Esophagus mucosa (tissue), 1 donor: ENCODE data around the gene CSRP2. TPM values are rescaled to one million over a fixed set of nuclear protein-coding genes. Genes with fewer than 3 reads are reported as not detected.
A peak's percentile ranks its signal among the peaks of the same experiment; 100 is the strongest.

Experiments used
- ATAC-seq: fragments of 200-7000 bp; cut with Tn5 transposase; one replicate; pipeline ENCODE4 v1.9.1; 2020
- total RNA-seq: library from RNA; stranded (reverse); gene quantifications from one replicate; pipeline ENCODE4 v1.2.4, GENCODE V29; 2023
- donor health status: DM: yes; HTN: yes; CAD: no.

The CSRP2 gene
- total RNA-seq, 1 donor from 2014 or later, result 66.6 TPM

GRCh38 chr12:76891609-76892008, 12.8 kb upstream of the CSRP2 start:
- ATAC-seq, result no peak

GRCh38 chr12:76890151-76891143, 11.6 kb upstream of the CSRP2 start:
- ATAC-seq, result peak; percentile 44

- ATAC-seq, result no peak
Measured at GRCh38 chr12:76888775-76889174, 10.0 kb upstream of the CSRP2 start.

GRCh38 chr12:76883811-76884210, 5.0 kb upstream of the CSRP2 start:
- ATAC-seq, result no peak

- no peak for ATAC-seq
Measured at GRCh38 chr12:76883151-76883550, 4.3 kb upstream of the CSRP2 start.

- ATAC-seq, result no peak
Measured at GRCh38 chr12:76882367-76882766, 3.5 kb upstream of the CSRP2 start.

GRCh38 chr12:76881142-76881541, 2.3 kb upstream of the CSRP2 start:
- no peak for ATAC-seq

- ATAC-seq, result no peak
Measured at GRCh38 chr12:76880519-76881023, 1.8 kb upstream of the CSRP2 start.

- ATAC-seq, result no peak
Measured at GRCh38 chr12:76879710-76880518, 1.1 kb upstream of the CSRP2 start.

- peak; percentile 6 for ATAC-seq
Measured at GRCh38 chr12:76878099-76878898, 520 bp downstream of the CSRP2 start.

- ATAC-seq, result peak; percentile 82
Measured at GRCh38 chr12:76876696-76877229, 2.1 kb downstream of the CSRP2 start.

- no peak for ATAC-seq
Measured at GRCh38 chr12:76874491-76875190, 4.2 kb downstream of the CSRP2 start.

- no peak for ATAC-seq
Measured at GRCh38 chr12:76874027-76874426, 4.8 kb downstream of the CSRP2 start.

GRCh38 chr12:76872415-76872814, 6.4 kb downstream of the CSRP2 start:
- no peak for ATAC-seq

- no peak for ATAC-seq
Measured at GRCh38 chr12:76871742-76872141, 7.1 kb downstream of the CSRP2 start.

- ATAC-seq, result peak; percentile 41
Measured at GRCh38 chr12:76871082-76871481, 7.7 kb downstream of the CSRP2 start.

- ATAC-seq, result no peak
Measured at GRCh38 chr12:76866726-76867125, 12.1 kb downstream of the CSRP2 start.

- ATAC-seq, result no peak
Measured at GRCh38 chr12:76866151-76866567, 12.7 kb downstream of the CSRP2 start.

- ATAC-seq, result no peak
Measured at GRCh38 chr12:76864791-76865400, 13.9 kb downstream of the CSRP2 start.

- no peak for ATAC-seq
Measured at GRCh38 chr12:76863837-76864236, 15.0 kb downstream of the CSRP2 start.
